Adrenal gland (tissue), 5 donors: ENCODE results near the gene TPRG1.

Experiments used
- CTCF ChIP-seq, 6 experiments: fragments of 450-650 bp in 4 of 6; fragments of 200-600 bp in 2 of 6; sonication (generic) in 1 of 6; IDR thresholded peaks; 1 replicate in 5 of 6; 2 replicates in 1 of 6; pipeline versions ENCODE4 v1.5.1 to v1.8.0; 2016 to 2021; ENCODE audit warnings: antibody characterized with exemption in 6 of 6, mild to moderate bottlenecking in 2 of 6, moderate library complexity in 1 of 6
- POLR2A ChIP-seq, 2 donors: fragments of 450-650 bp; IDR thresholded peaks; one replicate each; pipeline ENCODE4 v1.6.1; 2017; ENCODE audit warnings: antibody characterized with exemption in 2 of 2, mild to moderate bottlenecking in 2 of 2, moderate library complexity in 1 of 2
- donor health status: DM: no; HTN: no; CAD: no.

GRCh38 chr3:189340680-189341460, 169.1 kb downstream of the TPRG1 start:
- TF ChIP-seq POLR2A (IDR thresholded peaks at IDR 0.05): no peak
- peak in 4 of 6 experiments; percentile 11 to 42 (median 34) for TF ChIP-seq CTCF (IDR thresholded peaks at IDR 0.05)
